Activated naive CD8-positive, alpha-beta T cell treated with anti-CD3 and anti-CD28 coated beads, Interleukin-2, amount 10 ng/mL, durations not matched to agents 7 days and 5 days (primary cell): ENCODE results near the gene BRAF. TPM values are rescaled to one million over a fixed set of nuclear protein-coding genes. Genes with fewer than 3 reads are reported as not detected.
A peak's percentile ranks its signal among the peaks of the same experiment; 100 is the strongest.
"Not testable (repeated sequence)": the region's sequence is repeated elsewhere in the genome, so short reads cannot be mapped to it uniquely, and the experiment has no call there.

ENCODE experiments used
- ATAC-seq: fragments of 150-1000 bp; cut with Tn5 transposase; one replicate; pipeline ENCODE4 v1.10.0; 2021; ENCODE audit warnings: low read depth, moderate library complexity
- POLR2A ChIA-PET: fragments of 350-600 bp; sonication (Branson Sonifier 250); formaldehyde crosslinking; loops from one replicate; lab custom pipeline; 2021; ENCODE audit warnings: antibody characterized with exemption; lab: Charles Lee
- DNase-seq: peaks from one replicate; pipeline ENCODE4 v3.0.0; 2021
- H3K27ac Mint-ChIP-seq: one replicate; pipeline ENCODE4 v1.8.0; 2022; ENCODE audit warnings: mild to moderate bottlenecking, mixed read lengths
- H3K27me3 Mint-ChIP-seq: one replicate; pipeline ENCODE4 v1.8.0; 2022; ENCODE audit warnings: mild to moderate bottlenecking, moderate library complexity, mixed read lengths
- H3K36me3 Mint-ChIP-seq: one replicate; pipeline ENCODE4 v1.8.0; 2021; ENCODE audit warnings: mild to moderate bottlenecking, mixed read lengths
- H3K4me1 Mint-ChIP-seq: one replicate; pipeline ENCODE4 v1.8.0; 2021; ENCODE audit warnings: mixed read lengths
- H3K4me3 Mint-ChIP-seq: one replicate; pipeline ENCODE4 v1.8.0; 2022; ENCODE audit warnings: mild to moderate bottlenecking, moderate library complexity, mixed read lengths
- H3K9me3 Mint-ChIP-seq: one replicate; pipeline ENCODE4 v1.8.0; 2021; ENCODE audit warnings: mixed read lengths
- total RNA-seq, 2 experiments: library from RNA; stranded (reverse); gene quantifications; one replicate each; pipeline ENCODE4 v1.2.3, GENCODE V29; 2021

BRAF gene
- total RNA-seq, 2 experiments from 2014 or later = 34.4 to 39.4 TPM

GRCh38 chr7:140724706-140725105 is 200.0 kb downstream of the BRAF start:
- ATAC-seq (no peak), DNase-seq (no peak)
- Mint-ChIP-seq H3K9me3 (no peaks in the 10 kb centered on the region), H3K4me1 (peaks cover 19% of the 10 kb centered on the region), H3K27ac (no peak overlapping the region), H3K36me3 (peaks cover 6% of the 10 kb centered on the region), H3K4me3 (no peak overlapping the region), H3K27me3 (no peaks in the 10 kb centered on the region)
- POLR2A ChIA-PET = no interaction called here

- no peaks in the 10 kb centered on the region for H3K27me3 Mint-ChIP-seq
- POLR2A ChIA-PET = interaction anchor here (1.1 kb wide), 1 partner anchor 67 kb away, joined by 3 read pairs; no protein-coding TSS in a partner anchor
- peaks cover 19% of the 10 kb centered on the region for H3K4me1 Mint-ChIP-seq
- H3K27ac Mint-ChIP-seq = no peak overlapping the region
- H3K4me3 Mint-ChIP-seq = no peak overlapping the region
- no peaks in the 10 kb centered on the region for H3K9me3 Mint-ChIP-seq
- no peak for ATAC-seq
- peaks cover 6% of the 10 kb centered on the region for H3K36me3 Mint-ChIP-seq
- DNase-seq = no peak
Measured at GRCh38 chr7:140723574-140723973, 201.2 kb downstream of the BRAF start.

DNA sequence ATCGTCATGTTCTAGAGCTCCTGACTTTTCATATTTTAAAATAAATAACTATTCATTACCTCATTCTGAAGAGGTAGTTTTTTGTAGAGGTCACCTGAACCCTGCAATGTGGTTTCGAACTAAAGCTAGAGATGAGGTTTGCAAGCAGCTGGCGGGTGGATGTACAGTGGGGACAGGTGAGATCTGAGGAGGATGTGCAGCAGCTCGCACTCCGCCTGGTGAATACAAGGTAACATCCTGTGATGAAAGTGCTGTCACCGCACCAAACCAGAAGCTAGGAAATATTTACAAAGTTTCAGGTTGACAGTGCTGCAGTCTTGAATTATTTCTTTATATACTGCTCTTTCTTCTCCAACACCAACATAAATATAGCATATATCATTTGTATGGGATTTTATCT is 201.7 kb downstream of the BRAF start:
- DNase-seq (no peak), ATAC-seq (peak; percentile 98)
- peaks cover 6% of the 10 kb centered on the region for H3K36me3 Mint-ChIP-seq
- H3K27me3 Mint-ChIP-seq = no peaks in the 10 kb centered on the region
- peaks cover 19% of the 10 kb centered on the region for H3K4me1 Mint-ChIP-seq
- no peak overlapping the region for H3K4me3 Mint-ChIP-seq
- H3K9me3 Mint-ChIP-seq = no peaks in the 10 kb centered on the region
- no peak overlapping the region for H3K27ac Mint-ChIP-seq
- POLR2A ChIA-PET = interaction anchor here (1.1 to 1.4 kb wide), 2 partner anchors 66 to 291 kb away, joined by 3 to 4 read pairs; partner anchors contain the start of gene MRPS33

- H3K27ac Mint-ChIP-seq = no peak overlapping the region
- H3K9me3 Mint-ChIP-seq = no peaks in the 10 kb centered on the region
- peaks cover 6% of the 10 kb centered on the region for H3K36me3 Mint-ChIP-seq
- POLR2A ChIA-PET = interaction anchor here (1.4 kb wide), 1 partner anchor 292 kb away, joined by 4 read pairs; the partner anchor contains the start of gene MRPS33
- H3K4me1 Mint-ChIP-seq = peaks cover 19% of the 10 kb centered on the region
- no peaks in the 10 kb centered on the region for H3K27me3 Mint-ChIP-seq
- ATAC-seq (no peak), DNase-seq (no peak)
- no peak overlapping the region for H3K4me3 Mint-ChIP-seq
Measured at GRCh38 chr7:140722254-140722653, 202.5 kb downstream of the BRAF start.

DNA sequence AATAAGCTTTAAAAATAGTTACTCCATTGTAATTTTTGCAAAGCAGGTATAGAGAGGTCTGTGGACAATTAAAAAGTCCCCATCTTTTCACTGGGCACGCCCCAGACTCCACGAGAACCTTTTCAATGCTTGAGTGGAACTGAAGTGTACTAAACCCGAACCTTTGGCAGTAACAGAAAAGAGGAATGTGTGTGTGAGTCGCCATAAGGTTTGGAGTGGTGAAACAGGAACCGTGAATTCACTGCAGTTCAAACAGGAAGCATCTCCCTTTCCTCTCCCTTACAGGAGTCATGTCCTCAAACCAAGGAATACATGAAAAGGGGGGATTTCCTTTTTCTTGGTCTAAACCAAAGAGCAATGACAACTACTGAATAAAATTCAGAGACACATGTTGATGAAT is 205.0 kb downstream of the BRAF start:
- no peak for ATAC-seq
- Mint-ChIP-seq H3K27ac (no peak overlapping the region), H3K27me3 (no peaks in the 10 kb centered on the region), H3K9me3 (no peaks in the 10 kb centered on the region), H3K4me1 (peaks cover 19% of the 10 kb centered on the region), H3K36me3 (peaks cover 8% of the 10 kb centered on the region), H3K4me3 (no peak overlapping the region)
- DNase-seq = no peak
- POLR2A ChIA-PET = no interaction called here

- Mint-ChIP-seq H3K27ac (no peak overlapping the region), H3K9me3 (peaks cover 6% of the 10 kb centered on the region), H3K27me3 (no peaks in the 10 kb centered on the region), H3K36me3 (peaks cover 25% of the 10 kb centered on the region), H3K4me3 (no peak overlapping the region), H3K4me1 (peaks cover 1% of the 10 kb centered on the region)
- POLR2A ChIA-PET = no interaction called here
- no peak for ATAC-seq
- DNase-seq = no peak
Measured at GRCh38 chr7:140714331-140715040, 210.2 kb downstream of the BRAF start.

- DNase-seq, H3K4me1 Mint-ChIP-seq, ATAC-seq, H3K27ac Mint-ChIP-seq, POLR2A ChIA-PET, H3K4me3 Mint-ChIP-seq, H3K9me3 Mint-ChIP-seq, H3K27me3 Mint-ChIP-seq: not testable (repeated sequence)
- peaks cover 29% of the 10 kb centered on the region for H3K36me3 Mint-ChIP-seq
Measured at GRCh38 chr7:140712392-140712791, 212.3 kb downstream of the BRAF start.

GRCh38 chr7:140708764-140709163 is 216.0 kb downstream of the BRAF start:
- H3K4me3 Mint-ChIP-seq, H3K9me3 Mint-ChIP-seq, POLR2A ChIA-PET, ATAC-seq, H3K27ac Mint-ChIP-seq, DNase-seq, H3K4me1 Mint-ChIP-seq, H3K27me3 Mint-ChIP-seq: not testable (repeated sequence)
- peaks cover 38% of the 10 kb centered on the region for H3K36me3 Mint-ChIP-seq

DNA sequence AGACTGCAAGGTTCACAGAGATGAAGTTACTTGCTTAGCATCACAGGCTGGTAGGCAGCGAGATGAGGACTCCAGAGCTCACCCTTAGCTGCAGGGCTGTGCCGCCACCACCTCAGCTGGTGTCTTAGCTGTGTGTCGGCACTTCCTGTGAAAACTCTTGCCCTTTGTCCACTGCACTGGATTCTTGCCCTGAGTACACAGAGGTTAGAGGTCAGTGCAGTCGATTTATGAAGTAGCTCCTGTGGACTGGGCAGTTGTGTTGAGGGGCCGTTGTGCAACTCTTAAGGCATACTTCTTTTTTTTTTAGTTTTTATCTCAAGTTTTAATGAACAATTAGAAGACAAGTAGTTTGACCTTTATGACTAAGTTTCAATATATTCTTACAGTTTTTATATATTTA is 217.6 kb downstream of the BRAF start:
- no peak for DNase-seq
- Mint-ChIP-seq H3K27me3 (no peaks in the 10 kb centered on the region), H3K4me3 (no peak overlapping the region), H3K9me3 (peaks cover 3% of the 10 kb centered on the region), H3K4me1 (peaks cover 1% of the 10 kb centered on the region), H3K36me3 (peaks cover 26% of the 10 kb centered on the region), H3K27ac (no peak overlapping the region)
- POLR2A ChIA-PET = interaction anchor here (0.7 kb wide), 1 partner anchor 1095 kb away, joined by 3 read pairs; no protein-coding TSS in a partner anchor
- ATAC-seq = no peak

DNA sequence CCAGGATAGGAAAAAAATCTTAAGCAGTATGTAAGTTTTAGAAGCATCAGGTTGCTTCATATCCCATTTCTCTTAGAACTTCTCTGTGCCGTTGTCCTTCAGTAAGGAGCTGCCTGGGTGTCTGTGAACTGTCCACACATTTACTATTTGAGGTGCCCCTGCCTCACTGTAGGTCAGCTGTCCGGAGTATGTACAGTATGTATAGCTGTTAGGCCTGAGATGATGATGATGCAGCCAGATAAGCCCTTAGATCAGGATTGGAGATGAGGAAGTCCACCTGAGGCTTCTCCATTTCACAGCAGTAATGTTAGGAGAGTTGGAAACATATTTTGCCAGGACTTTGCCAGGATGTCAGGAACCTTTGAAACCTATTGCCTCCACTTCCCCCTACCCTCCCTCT is 220.5 kb downstream of the BRAF start:
- POLR2A ChIA-PET = no interaction called here
- Mint-ChIP-seq H3K36me3 (peaks cover 15% of the 10 kb centered on the region), H3K27me3 (no peaks in the 10 kb centered on the region), H3K4me1 (peaks cover 5% of the 10 kb centered on the region), H3K27ac (no peak overlapping the region), H3K4me3 (no peak overlapping the region), H3K9me3 (no peaks in the 10 kb centered on the region)
- no peak for DNase-seq
- no peak for ATAC-seq

DNA sequence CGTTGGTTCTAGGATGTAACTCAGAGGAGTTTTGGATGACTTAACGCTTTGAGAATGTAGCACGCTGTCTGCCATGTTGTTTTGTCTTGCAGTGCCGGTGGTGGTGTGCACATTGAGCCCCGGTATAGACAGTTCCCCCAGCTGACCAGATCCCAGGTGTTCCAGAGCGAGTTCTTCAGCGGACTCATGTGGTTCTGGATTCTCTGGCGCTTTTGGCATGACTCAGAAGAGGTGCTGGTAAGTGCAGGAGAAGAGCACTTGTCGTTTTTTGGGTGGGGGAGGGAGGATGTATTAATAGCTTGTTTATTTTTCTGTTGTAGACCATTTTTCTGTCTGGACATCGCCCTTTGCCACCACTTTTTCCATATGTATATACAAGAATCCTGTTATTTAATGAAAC is 222.0 kb downstream of the BRAF start:
- DNase-seq (no peak), ATAC-seq (no peak)
- no peak overlapping the region for H3K27ac Mint-ChIP-seq
- POLR2A ChIA-PET = no interaction called here
- H3K4me1 Mint-ChIP-seq = peaks cover 14% of the 10 kb centered on the region
- H3K9me3 Mint-ChIP-seq = no peaks in the 10 kb centered on the region
- H3K27me3 Mint-ChIP-seq = no peaks in the 10 kb centered on the region
- H3K4me3 Mint-ChIP-seq = no peak overlapping the region
- peaks cover 18% of the 10 kb centered on the region for H3K36me3 Mint-ChIP-seq

DNA sequence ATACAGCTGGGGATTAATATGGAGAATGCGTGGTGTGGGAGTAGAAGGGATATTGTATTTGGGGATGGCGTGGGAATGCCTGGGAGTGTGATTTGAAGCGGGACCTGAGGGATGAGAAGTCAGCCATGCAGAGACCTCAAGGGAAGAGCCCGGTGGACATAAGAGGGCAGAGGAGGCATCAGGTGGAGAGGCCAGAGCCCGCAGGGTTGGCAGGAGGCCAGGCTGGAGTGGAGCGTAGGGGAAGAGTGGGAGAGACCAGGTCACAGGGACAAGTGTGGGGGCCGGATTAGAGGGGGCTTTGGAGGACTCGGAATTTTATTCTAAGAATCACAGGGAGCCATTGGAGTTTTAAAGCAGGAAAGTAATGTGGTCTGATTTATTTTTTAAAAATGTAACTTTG is 226.3 kb downstream of the BRAF start:
- no peaks in the 10 kb centered on the region for H3K27me3 Mint-ChIP-seq
- peaks cover 21% of the 10 kb centered on the region for H3K4me1 Mint-ChIP-seq
- DNase-seq (no peak), ATAC-seq (no peak)
- H3K27ac Mint-ChIP-seq = peak overlapping the region; percentile 94
- POLR2A ChIA-PET = interaction anchor here (0.6 kb wide), 1 partner anchor 204 kb away, joined by 3 read pairs; no protein-coding TSS in a partner anchor
- H3K36me3 Mint-ChIP-seq = peaks cover 7% of the 10 kb centered on the region
- no peaks in the 10 kb centered on the region for H3K9me3 Mint-ChIP-seq
- H3K4me3 Mint-ChIP-seq = peak overlapping the region; percentile 90

DNA sequence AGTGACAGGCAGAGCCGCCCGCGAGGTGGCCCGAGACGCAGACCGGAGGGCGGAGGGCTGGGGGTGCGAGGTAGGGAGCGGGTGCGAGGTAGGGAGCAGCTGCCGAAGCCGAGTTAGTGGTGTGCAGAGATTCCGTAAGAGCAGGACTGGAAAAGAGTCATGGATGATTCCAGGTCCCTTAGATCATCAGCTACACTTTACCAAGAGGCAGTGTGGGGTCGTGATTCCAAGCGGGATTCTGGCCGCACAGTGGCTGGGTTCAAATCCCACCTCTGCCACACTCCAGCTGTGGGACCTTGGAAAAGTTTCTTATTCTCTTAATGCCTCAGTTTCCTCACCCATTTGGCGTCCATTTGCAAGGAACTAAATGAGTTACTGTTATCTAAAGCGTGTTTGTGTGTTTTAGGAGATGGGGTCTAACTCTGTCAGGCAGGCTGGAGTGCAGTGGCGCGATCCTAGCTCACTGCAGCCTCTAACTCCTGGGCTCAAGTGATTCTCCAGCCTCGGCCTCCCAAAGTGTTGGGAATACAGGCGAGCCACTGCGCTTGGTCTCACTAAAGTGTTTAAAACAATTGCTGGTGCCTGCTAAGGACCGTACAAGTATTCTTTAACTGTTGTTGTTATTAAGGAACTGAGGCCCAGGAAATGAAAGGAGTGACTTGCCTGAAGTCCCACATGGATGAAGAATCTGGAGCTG is 227.1 kb downstream of the BRAF start:
- no peaks in the 10 kb centered on the region for H3K27me3 Mint-ChIP-seq
- no peaks in the 10 kb centered on the region for H3K9me3 Mint-ChIP-seq
- ATAC-seq (no peak), DNase-seq (no peak)
- peak overlapping the region; percentile 90 for H3K4me3 Mint-ChIP-seq
- peak overlapping the region; percentile 94 for H3K27ac Mint-ChIP-seq
- POLR2A ChIA-PET = interaction anchor here (0.6 to 1.0 kb wide), 2 partner anchors 24 to 217 kb away, joined by 3 to 4 read pairs; partner anchors contain the start of gene ADCK2
- peaks cover 21% of the 10 kb centered on the region for H3K4me1 Mint-ChIP-seq
- peaks cover 8% of the 10 kb centered on the region for H3K36me3 Mint-ChIP-seq
